Loucy (cell line): ENCODE data around the gene LEKR1.

Experiments
- H2AFZ ChIP-seq: fragments of 200-600 bp; sonication (generic); 2 replicates; pipeline ENCODE4 v1.6.0; 2016; ENCODE audit warnings: antibody characterized with exemption, mild to moderate bottlenecking, low read length, moderate library complexity
- H3F3A ChIP-seq: fragments of 200-600 bp; 2 replicates; pipeline ENCODE4 v1.6.0; 2016; ENCODE audit warnings: antibody characterized with exemption, low read depth, mild to moderate bottlenecking
- H3K27me3 ChIP-seq: fragments of 200-600 bp; sonication (generic); 2 replicates; pipeline ENCODE4 v1.6.1; 2014; ENCODE audit warnings: low read length, mild to moderate bottlenecking; ENCODE audit not compliant: insufficient read depth, poor library complexity, severe bottlenecking
- H3K36me3 ChIP-seq: fragments of 200-600 bp; sonication (generic); 2 replicates; pipeline ENCODE4 v1.6.1; 2016; ENCODE audit warnings: low read length; ENCODE audit not compliant: insufficient read depth
- H3K4me1 ChIP-seq: fragments of 200-600 bp; sonication (generic); 2 replicates; pipeline ENCODE4 v1.5.1; 2014; ENCODE audit warnings: low read length, mild to moderate bottlenecking; ENCODE audit not compliant: insufficient read depth, poor library complexity, severe bottlenecking
- H3K4me2 ChIP-seq: fragments of 200-600 bp; sonication (generic); 2 replicates; pipeline ENCODE4 v1.6.0; 2014; ENCODE audit warnings: antibody characterized with exemption, low read length, low read depth, mild to moderate bottlenecking; ENCODE audit not compliant: poor library complexity, severe bottlenecking
- H3K4me3 ChIP-seq: fragments of 200-600 bp; sonication (generic); 2 replicates; pipeline ENCODE4 v1.5.1; 2014; ENCODE audit warnings: low read length, mild to moderate bottlenecking, mixed read lengths; ENCODE audit not compliant: poor library complexity, severe bottlenecking
- H3K79me2 ChIP-seq: fragments of 200-600 bp; sonication (generic); 2 replicates; pipeline ENCODE4 v1.6.1; 2014; ENCODE audit warnings: low read length; ENCODE audit not compliant: insufficient read depth
- H3K9ac ChIP-seq: fragments of 200-600 bp; sonication (generic); 2 replicates; pipeline ENCODE4 v1.6.0; 2014; ENCODE audit warnings: mild to moderate bottlenecking, low read depth, low read length, moderate library complexity; ENCODE audit not compliant: poor library complexity, severe bottlenecking
- H3K9me2 ChIP-seq: fragments of 200-600 bp; sonication (generic); replicated peaks from 2 replicates; pipeline ENCODE4 v1.6.1; 2016; ENCODE audit warnings: low read depth, low read length, mixed read lengths
- H3K9me3 ChIP-seq: fragments of 200-600 bp; sonication (generic); 2 replicates; pipeline ENCODE4 v1.6.1; 2014; ENCODE audit warnings: mild to moderate bottlenecking, antibody characterized with exemption, low read length, low read depth; ENCODE audit not compliant: insufficient read depth
- H4K20me1 ChIP-seq: fragments of 200-600 bp; sonication (generic); 2 replicates; pipeline ENCODE4 v1.6.0; 2014; ENCODE audit warnings: antibody characterized with exemption, low read length, mild to moderate bottlenecking; ENCODE audit not compliant: insufficient read depth, poor library complexity, severe bottlenecking
- EZH2phosphoT487 ChIP-seq: fragments of 200-600 bp; IDR thresholded peaks from 2 replicates; pipeline ENCODE4 v1.6.1; 2018; ENCODE audit warnings: antibody characterized with exemption, mild to moderate bottlenecking, moderate library complexity, borderline replicate concordance
- TF ChIP-seq, protein P1 (sequence below): fragments of 200-600 bp; sonication (generic); conservative IDR thresholded peaks from 2 replicates; pipeline ENCODE4 v1.5.1; 2014; ENCODE audit warnings: mild to moderate bottlenecking, antibody characterized with exemption, low read length

Gene LEKR1

GRCh38 chr3:157051055-157051454, 224.9 kb downstream of the LEKR1 start:
- H3K79me2 ChIP-seq, result no peaks in the 10 kb centered on the region
- H3F3A ChIP-seq, result no peaks in the 10 kb centered on the region
- no peaks in the 10 kb centered on the region for H4K20me1 ChIP-seq
- no peaks in the 10 kb centered on the region for H3K9me2 ChIP-seq
- H3K27me3 ChIP-seq, result no peaks in the 10 kb centered on the region
- H3K36me3 ChIP-seq, result no peaks in the 10 kb centered on the region
- H3K4me2 ChIP-seq, result no peak overlapping the region
- H3K9ac ChIP-seq, result no peak overlapping the region
- H3K4me1 ChIP-seq, result no peaks in the 10 kb centered on the region
- TF ChIP-seq, protein P1, sequence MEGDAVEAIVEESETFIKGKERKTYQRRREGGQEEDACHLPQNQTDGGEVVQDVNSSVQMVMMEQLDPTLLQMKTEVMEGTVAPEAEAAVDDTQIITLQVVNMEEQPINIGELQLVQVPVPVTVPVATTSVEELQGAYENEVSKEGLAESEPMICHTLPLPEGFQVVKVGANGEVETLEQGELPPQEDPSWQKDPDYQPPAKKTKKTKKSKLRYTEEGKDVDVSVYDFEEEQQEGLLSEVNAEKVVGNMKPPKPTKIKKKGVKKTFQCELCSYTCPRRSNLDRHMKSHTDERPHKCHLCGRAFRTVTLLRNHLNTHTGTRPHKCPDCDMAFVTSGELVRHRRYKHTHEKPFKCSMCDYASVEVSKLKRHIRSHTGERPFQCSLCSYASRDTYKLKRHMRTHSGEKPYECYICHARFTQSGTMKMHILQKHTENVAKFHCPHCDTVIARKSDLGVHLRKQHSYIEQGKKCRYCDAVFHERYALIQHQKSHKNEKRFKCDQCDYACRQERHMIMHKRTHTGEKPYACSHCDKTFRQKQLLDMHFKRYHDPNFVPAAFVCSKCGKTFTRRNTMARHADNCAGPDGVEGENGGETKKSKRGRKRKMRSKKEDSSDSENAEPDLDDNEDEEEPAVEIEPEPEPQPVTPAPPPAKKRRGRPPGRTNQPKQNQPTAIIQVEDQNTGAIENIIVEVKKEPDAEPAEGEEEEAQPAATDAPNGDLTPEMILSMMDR, result no peak
- TF ChIP-seq EZH2phosphoT487, result no peak
- no peak overlapping the region for H2AFZ ChIP-seq
- H3K9me3 ChIP-seq, result no peaks in the 10 kb centered on the region
- H3K4me3 ChIP-seq, result no peak overlapping the region

DNA sequence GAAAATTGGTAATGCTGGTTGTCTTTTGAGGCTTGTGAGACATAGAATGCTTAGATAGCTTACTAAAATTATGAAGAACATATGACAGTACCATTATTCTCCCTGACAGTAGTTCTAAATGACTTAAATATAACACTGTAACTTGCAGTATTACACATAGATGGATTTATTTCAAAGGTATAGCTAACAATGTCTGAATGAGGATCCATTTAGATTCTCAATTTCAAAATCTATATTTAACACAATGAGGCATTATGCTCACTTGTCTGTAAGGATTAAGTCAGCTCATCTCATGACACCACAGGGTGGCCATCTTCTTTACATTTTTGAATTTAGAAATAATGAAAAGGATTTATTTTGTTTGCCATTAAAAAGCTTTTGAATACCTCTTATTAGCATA, 225.4 kb downstream of the LEKR1 start:
- Histone ChIP-seq H3K4me1 (no peaks in the 10 kb centered on the region), H3K9me3 (no peaks in the 10 kb centered on the region), H2AFZ (no peak overlapping the region), H3K27me3 (no peaks in the 10 kb centered on the region), H3K79me2 (no peaks in the 10 kb centered on the region), H4K20me1 (no peaks in the 10 kb centered on the region), H3K36me3 (no peaks in the 10 kb centered on the region), H3K4me3 (no peak overlapping the region), H3K4me2 (no peak overlapping the region), H3K9me2 (no peaks in the 10 kb centered on the region), H3K9ac (no peak overlapping the region), H3F3A (no peaks in the 10 kb centered on the region)
- no peak for TF ChIP-seq EZH2phosphoT487
- TF ChIP-seq, protein P1, result no peak

DNA sequence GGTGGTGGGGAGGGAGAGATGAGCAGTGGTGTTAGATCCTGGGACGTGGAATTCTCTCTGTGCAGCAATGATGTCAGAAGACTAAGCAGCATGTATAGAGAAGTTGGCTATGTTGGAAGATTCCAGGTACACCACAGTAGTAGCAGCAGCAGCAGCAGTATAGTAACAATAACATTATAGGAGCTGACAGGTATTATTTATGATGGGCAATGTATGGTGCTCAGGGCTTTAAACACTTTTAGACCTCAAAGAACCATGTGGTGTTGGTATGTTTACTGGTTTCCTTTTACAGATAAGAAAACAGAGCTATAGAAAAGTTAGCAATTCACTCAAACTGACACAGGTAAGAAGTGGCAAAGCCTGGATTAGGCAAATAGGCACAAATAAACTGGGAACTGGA, 229.9 kb downstream of the LEKR1 start:
- no peak overlapping the region for H2AFZ ChIP-seq
- no peak overlapping the region for H3K4me2 ChIP-seq
- no peak overlapping the region for H3K4me3 ChIP-seq
- H3F3A ChIP-seq, result no peaks in the 10 kb centered on the region
- H3K9me2 ChIP-seq, result no peaks in the 10 kb centered on the region
- no peak overlapping the region for H3K9ac ChIP-seq
- no peaks in the 10 kb centered on the region for H4K20me1 ChIP-seq
- TF ChIP-seq, protein P1, result no peak
- TF ChIP-seq EZH2phosphoT487, result no peak
- no peaks in the 10 kb centered on the region for H3K27me3 ChIP-seq
- no peaks in the 10 kb centered on the region for H3K4me1 ChIP-seq
- no peaks in the 10 kb centered on the region for H3K79me2 ChIP-seq
- H3K9me3 ChIP-seq, result no peaks in the 10 kb centered on the region
- no peaks in the 10 kb centered on the region for H3K36me3 ChIP-seq
